ENCODE measurements around the gene FAM222B. TPM values are rescaled to one million over a fixed set of nuclear protein-coding genes. Genes with fewer than 3 reads are reported as not detected.

The FAM222B gene
- total RNA-seq, 1 experiment from 2014 or later, result 94.6 TPM

GRCh38 chr17:28858801-28859355 is 16.3 kb upstream of the FAM222B start:
- Mint-ChIP-seq H3K36me3 (peaks cover 35% of the 10 kb centered on the region), H3K27ac (no peak overlapping the region), H3K4me3 (no peak overlapping the region), H3K4me1 (peaks cover 15% of the 10 kb centered on the region), H3K27me3 (ENCODE audit: low read depth) (no peaks in the 10 kb centered on the region), H3K9me3 (no peaks in the 10 kb centered on the region)
- ChIA-PET POLR2A (interaction anchor here (0.5 kb wide), 1 partner anchor 282 kb away, joined by 3 read pairs; no protein-coding TSS in a partner anchor), CTCF (no interaction called here)
- TF ChIP-seq IRF2 (CRISPR knock-in tag; IDR thresholded peaks at IDR 0.05; ENCODE audit: borderline replicate concordance, low read depth), result no peak
- no peak for TF ChIP-seq NFYB (CRISPR knock-in tag; conservative IDR thresholded peaks at IDR 0.05; ENCODE audit: low read depth)
- TF ChIP-seq FOXJ3 (CRISPR knock-in tag; IDR thresholded peaks at IDR 0.05; ENCODE audit: borderline replicate concordance), result no peak
- TF ChIP-seq CREB1 (CRISPR knock-in tag; IDR thresholded peaks at IDR 0.05), result no peak
- no peak for TF ChIP-seq ZNF232 (CRISPR knock-in tag; IDR thresholded peaks at IDR 0.05)
- no peak for TF ChIP-seq ZNF671 (CRISPR knock-in tag; IDR thresholded peaks at IDR 0.05)
- no peak for TF ChIP-seq NFATC4 (CRISPR knock-in tag; IDR thresholded peaks at IDR 0.05)
- DNase-seq (ENCODE audit: low spot score), result no peak
- no peak for ATAC-seq

GRCh38 chr17:28857905-28858800 is 15.6 kb upstream of the FAM222B start:
- POLR2A ChIA-PET, result interaction anchor here (0.5 kb wide), 1 partner anchor 283 kb away, joined by 3 read pairs; no protein-coding TSS in a partner anchor
- CTCF ChIA-PET, result interaction anchor here (0.9 kb wide), 1 partner anchor 95 kb away, joined by 3 read pairs; no protein-coding TSS in a partner anchor
- DNase-seq (ENCODE audit: low spot score), result no peak
- H3K27me3 Mint-ChIP-seq (ENCODE audit: low read depth), result no peaks in the 10 kb centered on the region
- TF ChIP-seq ZNF532 (CRISPR knock-in tag; IDR thresholded peaks at IDR 0.05; ENCODE audit: borderline replicate concordance) (no peak), ETV6 (CRISPR knock-in tag; IDR thresholded peaks at IDR 0.05) (no peak), STAT6 (CRISPR knock-in tag; conservative IDR thresholded peaks at IDR 0.05; ENCODE audit: low read depth) (no peak), E2F4 (CRISPR knock-in tag; IDR thresholded peaks at IDR 0.05; ENCODE audit: borderline replicate concordance, low read depth) (no peak)
- no peaks in the 10 kb centered on the region for H3K9me3 Mint-ChIP-seq
- no peak for ATAC-seq
- H3K27ac Mint-ChIP-seq, result no peak overlapping the region
- peaks cover 15% of the 10 kb centered on the region for H3K4me1 Mint-ChIP-seq
- H3K4me3 Mint-ChIP-seq, result no peak overlapping the region
- peaks cover 35% of the 10 kb centered on the region for H3K36me3 Mint-ChIP-seq

Measured in WTC11 (cell line).